ENCODE data around the gene XRCC2.
"Not testable (repeated sequence)": the region's sequence is repeated elsewhere in the genome, so short reads cannot be mapped to it uniquely, and the experiment has no call there.

The XRCC2 gene

GRCh38 chr7:152675759-152676636 lies at the start of gene XRCC2:
Gene XRCC2 (minus strand): TSS chr7:152676141. CDS start chr7:152676079, 62 bp downstream.
- peak; percentile 27 to 74 for DNase-seq

- DNase-seq: no peak
Measured at GRCh38 chr7:152723364-152723763, 47.4 kb upstream of the XRCC2 start.

GRCh38 chr7:152712412-152713042 lies 36.6 kb upstream of the XRCC2 start:
- not testable (repeated sequence) for DNase-seq

- no peak for DNase-seq
Measured at GRCh38 chr7:152711444-152711944, 35.6 kb upstream of the XRCC2 start.

- no peak for DNase-seq
Measured at GRCh38 chr7:152710153-152710442, 34.2 kb upstream of the XRCC2 start.

GRCh38 chr7:152709287-152710152 lies 33.6 kb upstream of the XRCC2 start:
- no peak for DNase-seq

- DNase-seq: no peak
Measured at GRCh38 chr7:152704796-152705384, 28.9 kb upstream of the XRCC2 start.

GRCh38 chr7:152699079-152699478 lies 23.1 kb upstream of the XRCC2 start:
- no peak for DNase-seq

- DNase-seq: not testable (repeated sequence)
Measured at GRCh38 chr7:152697268-152697974, 21.5 kb upstream of the XRCC2 start.

- DNase-seq: not testable (repeated sequence)
Measured at GRCh38 chr7:152692196-152692595, 16.3 kb upstream of the XRCC2 start.

- DNase-seq: no peak
Measured at GRCh38 chr7:152683297-152683696, 7.4 kb upstream of the XRCC2 start.

GRCh38 chr7:152677808-152678670 lies 2.1 kb upstream of the XRCC2 start:
- no peak for DNase-seq

GRCh38 chr7:152674860-152675758 lies 832 bp downstream of the XRCC2 start:
- DNase-seq: no peak

- no peak for DNase-seq
Measured at GRCh38 chr7:152673897-152674296, 2.0 kb downstream of the XRCC2 start.

GRCh38 chr7:152672626-152673025 lies 3.3 kb downstream of the XRCC2 start:
- no peak for DNase-seq

GRCh38 chr7:152669758-152670157 lies 6.2 kb downstream of the XRCC2 start:
- no peak for DNase-seq

GRCh38 chr7:152668975-152669374 lies 7.0 kb downstream of the XRCC2 start:
- no peak for DNase-seq

- DNase-seq: no peak
Measured at GRCh38 chr7:152667958-152668357, 8.0 kb downstream of the XRCC2 start.

GRCh38 chr7:152666078-152666477 lies 9.9 kb downstream of the XRCC2 start:
- DNase-seq: no peak

GRCh38 chr7:152664636-152665035 lies 11.3 kb downstream of the XRCC2 start:
- DNase-seq: no peak

Measured in cerebellar nuclear complex (tissue), 1 donor.